ENCODE results near the gene RPS27L. TPM values are rescaled to one million over a fixed set of nuclear protein-coding genes. Genes with fewer than 3 reads are reported as not detected.

The RPS27L gene
- polyA plus RNA-seq, 4 donors: 146 to 612 (median 367) TPM

DNA sequence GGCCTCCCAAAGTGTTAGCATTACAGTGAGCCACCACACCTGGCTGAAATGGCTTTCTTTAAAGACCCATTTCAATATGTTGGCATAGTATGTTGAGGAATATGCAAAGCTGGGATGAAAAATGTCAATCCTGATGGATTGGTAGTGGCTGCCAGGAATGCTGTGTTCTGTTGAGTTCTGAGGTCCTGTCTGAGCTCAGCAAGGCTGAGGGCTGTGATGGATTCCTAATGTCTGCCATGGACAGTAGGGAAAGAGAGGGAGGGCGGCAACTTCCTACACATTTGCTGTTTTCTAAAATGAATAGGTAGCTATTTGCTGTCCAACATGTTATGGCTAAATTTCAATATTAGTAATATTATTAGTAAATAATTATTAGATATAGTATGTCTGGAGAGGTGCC is 40.3 kb upstream of the RPS27L start:
- Histone ChIP-seq H3K36me3 (ENCODE audit: control insufficient read depth in 3 of 3, insufficient read depth in 2 of 3, low read depth in 1 of 3, low read length in 3 of 3) (peaks cover 0 to 7% (median 6%) of the 10 kb centered on the region in 3 donors), H3K27me3 (ENCODE audit: control insufficient read depth in 3 of 3, insufficient read depth in 3 of 3, low read length in 3 of 3) (no peaks in the 10 kb centered on the region), H3K4me1 (ENCODE audit: control insufficient read depth in 3 of 3, insufficient read depth in 2 of 3, low read depth in 1 of 3, low read length in 2 of 3) (peaks cover 6 to 25% (median 12%) of the 10 kb centered on the region in 3 donors), H3K4me3 (ENCODE audit: low read depth in 1 of 3, low read length in 3 of 3) (no peak overlapping the region), H3K27ac (ENCODE audit: low read depth in 1 of 3, low read length in 2 of 3) (peak overlapping the region in 1 of 3 donors; percentile 5), H3K9me3 (ENCODE audit: control insufficient read depth in 2 of 2, insufficient read depth in 1 of 2, low read depth in 1 of 2, low read length in 1 of 2) (no peaks in the 10 kb centered on the region)
- no peak for FAIRE-seq
- WGBS, 3 donors: 100% methylated on average over 1 of the region's 1 CpG
- DNase-seq: no peak

DNA sequence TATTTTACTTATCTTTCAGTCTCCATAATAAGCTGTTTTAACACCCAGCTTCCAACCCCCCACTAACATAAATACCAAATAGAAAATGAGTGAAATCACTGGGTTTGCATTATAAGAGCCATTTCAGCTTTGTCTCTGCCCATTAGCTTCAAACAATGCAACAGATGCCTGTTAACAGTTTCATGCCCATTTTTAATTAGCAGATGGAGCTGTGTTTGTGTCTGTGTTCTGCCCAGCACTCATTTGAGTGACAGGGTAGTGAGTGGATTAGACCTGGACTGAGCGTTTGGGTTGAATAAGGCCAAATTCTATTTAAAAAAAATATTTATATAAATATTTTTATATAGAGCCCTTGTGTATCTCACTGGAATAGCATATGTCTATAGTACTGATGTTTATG is 39.6 kb upstream of the RPS27L start:
- no peak overlapping the region for H3K4me3 ChIP-seq (ENCODE audit: low read depth in 1 of 3, low read length in 3 of 3)
- no peaks in the 10 kb centered on the region for H3K27me3 ChIP-seq (ENCODE audit: control insufficient read depth in 3 of 3, insufficient read depth in 3 of 3, low read length in 3 of 3)
- peaks cover 0 to 7% (median 6%) of the 10 kb centered on the region in 3 donors for H3K36me3 ChIP-seq (ENCODE audit: control insufficient read depth in 3 of 3, insufficient read depth in 2 of 3, low read depth in 1 of 3, low read length in 3 of 3)
- 72 to 84% (median 82%) methylated on average over 1 of the region's 1 CpG for WGBS, 3 donors
- DNase-seq: no peak
- H3K4me1 ChIP-seq (ENCODE audit: control insufficient read depth in 3 of 3, insufficient read depth in 2 of 3, low read depth in 1 of 3, low read length in 2 of 3): peaks cover 9 to 25% (median 12%) of the 10 kb centered on the region in 3 donors
- no peaks in the 10 kb centered on the region for H3K9me3 ChIP-seq (ENCODE audit: control insufficient read depth in 2 of 2, insufficient read depth in 1 of 2, low read depth in 1 of 2, low read length in 1 of 2)
- H3K27ac ChIP-seq (ENCODE audit: low read depth in 1 of 3, low read length in 2 of 3): peak overlapping the region in 1 of 3 donors; percentile 67
- FAIRE-seq: no peak

DNA sequence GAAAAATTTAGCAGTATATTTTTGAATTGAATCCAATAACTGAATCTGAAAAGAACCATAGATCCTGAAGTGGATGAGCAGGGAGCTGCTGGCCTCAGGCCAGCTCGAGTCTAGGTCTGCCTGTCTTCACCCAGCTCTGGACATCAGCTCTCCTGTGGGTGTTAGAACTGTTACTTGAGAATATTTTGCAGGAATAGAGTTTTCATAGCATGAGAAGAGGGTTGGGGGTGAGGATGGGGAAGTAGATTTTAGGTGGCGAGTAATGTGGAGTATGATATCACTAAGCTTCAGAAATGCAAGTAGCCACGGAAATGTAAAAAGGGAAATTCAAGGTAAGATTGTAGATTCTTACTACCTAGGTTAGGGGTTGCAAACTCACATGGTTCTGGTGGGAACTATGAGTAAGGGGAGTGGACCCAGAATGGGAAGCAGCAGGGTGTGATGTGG is 38.3 kb upstream of the RPS27L start:
- WGBS, 3 donors: 67 to 82% (median 75%) methylated on average over 3 of the region's 3 CpGs
- no peak for DNase-seq
- peak overlapping the region in 2 of 3 donors; percentile 32 to 51 for H3K27ac ChIP-seq (ENCODE audit: low read depth in 1 of 3, low read length in 2 of 3)
- peaks cover 0 to 7% (median 4%) of the 10 kb centered on the region in 3 donors for H3K36me3 ChIP-seq (ENCODE audit: control insufficient read depth in 3 of 3, insufficient read depth in 2 of 3, low read depth in 1 of 3, low read length in 3 of 3)
- peaks cover 7 to 24% (median 11%) of the 10 kb centered on the region in 3 donors for H3K4me1 ChIP-seq (ENCODE audit: control insufficient read depth in 3 of 3, insufficient read depth in 2 of 3, low read depth in 1 of 3, low read length in 2 of 3)
- H3K9me3 ChIP-seq (ENCODE audit: control insufficient read depth in 2 of 2, insufficient read depth in 1 of 2, low read depth in 1 of 2, low read length in 1 of 2): no peaks in the 10 kb centered on the region
- no peak for FAIRE-seq
- no peak overlapping the region for H3K4me3 ChIP-seq (ENCODE audit: low read depth in 1 of 3, low read length in 3 of 3)
- no peaks in the 10 kb centered on the region for H3K27me3 ChIP-seq (ENCODE audit: control insufficient read depth in 3 of 3, insufficient read depth in 3 of 3, low read length in 3 of 3)

GRCh38 chr15:63194880-63195568 is 37.7 kb upstream of the RPS27L start:
- no peaks in the 10 kb centered on the region for H3K9me3 ChIP-seq (ENCODE audit: control insufficient read depth in 2 of 2, insufficient read depth in 1 of 2, low read depth in 1 of 2, low read length in 1 of 2)
- H3K27ac ChIP-seq (ENCODE audit: low read depth in 1 of 3, low read length in 2 of 3): peak overlapping the region in 2 of 3 donors; percentile 32 to 51
- no peak for FAIRE-seq
- peaks cover 0 to 4% (median 4%) of the 10 kb centered on the region in 3 donors for H3K36me3 ChIP-seq (ENCODE audit: control insufficient read depth in 3 of 3, insufficient read depth in 2 of 3, low read depth in 1 of 3, low read length in 3 of 3)
- WGBS, 3 donors: 59 to 85% (median 74%) methylated on average over 4 of the region's 4 CpGs
- no peaks in the 10 kb centered on the region for H3K27me3 ChIP-seq (ENCODE audit: control insufficient read depth in 3 of 3, insufficient read depth in 3 of 3, low read length in 3 of 3)
- H3K4me3 ChIP-seq (ENCODE audit: low read depth in 1 of 3, low read length in 3 of 3): no peak overlapping the region
- H3K4me1 ChIP-seq (ENCODE audit: control insufficient read depth in 3 of 3, insufficient read depth in 2 of 3, low read depth in 1 of 3, low read length in 2 of 3): peaks cover 7 to 21% (median 16%) of the 10 kb centered on the region in 3 donors
- no peak for DNase-seq

DNA sequence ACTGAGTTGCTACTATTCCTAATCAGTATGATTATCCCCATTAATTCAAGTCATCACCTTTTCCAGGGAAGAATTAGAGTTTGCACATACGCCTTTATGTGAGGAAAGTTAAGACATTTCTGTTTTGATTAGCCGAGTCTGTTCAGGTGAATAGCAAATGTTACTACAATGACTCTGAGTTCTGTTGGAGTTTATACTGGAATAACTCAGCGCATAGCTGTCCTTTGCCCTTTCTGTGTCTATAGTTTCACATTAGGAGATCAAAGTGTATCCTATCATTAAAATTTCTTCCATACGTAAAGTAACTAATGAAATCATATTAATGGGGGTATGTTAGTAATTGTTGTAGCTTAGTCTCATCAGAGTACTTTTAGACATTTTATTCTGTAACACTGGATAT is 37.0 kb upstream of the RPS27L start:
- 10 to 32% (median 18%) methylated on average over 4 of the region's 4 CpGs for WGBS, 3 donors
- peak; percentile 41 to 76 for DNase-seq
- Histone ChIP-seq H3K36me3 (ENCODE audit: control insufficient read depth in 3 of 3, insufficient read depth in 2 of 3, low read depth in 1 of 3, low read length in 3 of 3) (peaks cover 0 to 4% (median 4%) of the 10 kb centered on the region in 3 donors), H3K9me3 (ENCODE audit: control insufficient read depth in 2 of 2, insufficient read depth in 1 of 2, low read depth in 1 of 2, low read length in 1 of 2) (no peaks in the 10 kb centered on the region), H3K4me3 (ENCODE audit: low read depth in 1 of 3, low read length in 3 of 3) (peak overlapping the region in 1 of 3 donors; percentile 19), H3K27ac (ENCODE audit: low read depth in 1 of 3, low read length in 2 of 3) (peak overlapping the region; percentile 46 to 73 (median 52)), H3K4me1 (ENCODE audit: control insufficient read depth in 3 of 3, insufficient read depth in 2 of 3, low read depth in 1 of 3, low read length in 2 of 3) (peaks cover 7 to 21% (median 16%) of the 10 kb centered on the region in 3 donors), H3K27me3 (ENCODE audit: control insufficient read depth in 3 of 3, insufficient read depth in 3 of 3, low read length in 3 of 3) (no peaks in the 10 kb centered on the region)
- FAIRE-seq: peak; percentile 15

DNA sequence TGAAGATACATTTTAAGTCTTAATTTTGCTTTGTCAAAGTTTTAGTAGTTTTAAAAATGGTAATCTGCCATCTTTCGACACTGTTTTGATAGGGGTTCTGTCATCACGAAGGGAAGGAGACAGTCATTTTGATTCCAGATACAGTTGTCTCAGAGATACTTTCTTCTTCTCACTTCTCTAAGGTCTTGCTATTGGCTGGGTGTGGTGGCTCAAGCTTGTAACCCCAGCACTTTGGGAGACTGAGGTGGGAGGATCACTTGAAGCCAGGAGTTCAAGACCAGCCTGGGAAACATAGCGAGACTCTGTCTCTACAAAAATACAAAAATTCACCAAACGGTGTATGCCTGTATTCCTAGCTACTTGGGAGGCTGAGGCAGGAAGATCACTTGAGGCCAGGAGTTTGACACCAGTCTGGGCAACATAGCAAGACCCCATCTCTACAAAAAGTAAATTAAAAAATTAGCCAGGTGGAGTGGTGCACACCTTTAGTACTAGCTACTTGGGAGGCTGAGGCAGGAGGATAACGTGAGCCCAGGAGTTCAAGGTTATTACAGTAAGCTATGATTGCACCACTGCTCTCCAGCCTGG is 35.4 kb upstream of the RPS27L start:
- H3K27ac ChIP-seq (ENCODE audit: low read depth in 1 of 3, low read length in 2 of 3): peak overlapping the region in 1 of 3 donors; percentile 38
- H3K4me3 ChIP-seq (ENCODE audit: low read depth in 1 of 3, low read length in 3 of 3): no peak overlapping the region

DNA sequence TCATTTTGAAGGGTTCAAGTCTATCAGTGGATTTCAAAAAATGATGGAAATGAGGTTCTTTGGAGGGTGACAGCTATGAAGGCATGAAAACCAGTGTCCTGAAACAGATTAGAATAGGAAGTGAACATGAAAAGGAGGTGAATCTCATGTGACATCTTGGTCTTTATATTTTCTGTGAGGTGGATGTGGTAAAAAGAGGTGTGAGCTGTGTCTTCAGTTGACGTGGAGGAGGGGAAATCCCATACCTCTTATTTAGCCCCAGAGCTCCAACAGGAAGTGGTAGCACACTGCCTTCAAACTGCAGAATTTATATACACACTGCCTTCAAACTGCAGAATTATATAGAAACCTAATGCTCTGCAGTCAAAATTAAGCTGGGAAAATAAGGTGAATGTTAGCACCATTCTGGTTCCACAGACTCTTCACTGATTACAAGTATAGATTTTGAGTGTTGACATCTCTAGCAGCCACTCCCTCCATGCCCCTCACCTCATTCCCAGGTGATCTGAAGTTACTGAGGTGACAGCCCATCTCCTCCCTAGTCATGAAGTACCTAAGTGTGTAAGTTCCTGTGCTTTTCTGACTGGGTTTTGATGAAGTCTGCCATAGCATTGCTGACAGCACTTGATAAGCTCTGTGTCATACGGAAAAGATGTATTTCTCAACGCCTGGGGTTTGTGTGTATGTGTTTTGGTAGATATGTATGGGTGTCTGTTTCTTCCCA is 34.8 kb upstream of the RPS27L start:
- FAIRE-seq: no peak
- 51 to 76% (median 60%) methylated on average over 3 of the region's 3 CpGs for WGBS, 3 donors
- peak overlapping the region in 1 of 3 donors; percentile 67 for H3K27ac ChIP-seq (ENCODE audit: low read depth in 1 of 3, low read length in 2 of 3)

More for the DNA sequence above, 35.4 kb upstream of the RPS27L start:
- 73 to 84% (median 78%) methylated on average over 5 of the region's 5 CpGs for WGBS, 3 donors
- Histone ChIP-seq H3K36me3 (ENCODE audit: control insufficient read depth in 3 of 3, insufficient read depth in 2 of 3, low read depth in 1 of 3, low read length in 3 of 3) (peaks cover 0 to 4% (median 4%) of the 10 kb centered on the region in 3 donors), H3K9me3 (ENCODE audit: control insufficient read depth in 2 of 2, insufficient read depth in 1 of 2, low read depth in 1 of 2, low read length in 1 of 2) (no peaks in the 10 kb centered on the region), H3K4me1 (ENCODE audit: control insufficient read depth in 3 of 3, insufficient read depth in 2 of 3, low read depth in 1 of 3, low read length in 2 of 3) (peaks cover 7 to 24% (median 19%) of the 10 kb centered on the region in 3 donors), H3K27me3 (ENCODE audit: control insufficient read depth in 3 of 3, insufficient read depth in 3 of 3, low read length in 3 of 3) (peaks cover 0 to 4% (median 0%) of the 10 kb centered on the region in 3 donors)
- FAIRE-seq: no peak
- no peak for DNase-seq

More for the DNA sequence above, 34.8 kb upstream of the RPS27L start:
- H3K4me1 ChIP-seq (ENCODE audit: control insufficient read depth in 3 of 3, insufficient read depth in 2 of 3, low read depth in 1 of 3, low read length in 2 of 3): peaks cover 7 to 24% (median 16%) of the 10 kb centered on the region in 3 donors
- DNase-seq: peak; percentile 17 to 67
- H3K9me3 ChIP-seq (ENCODE audit: control insufficient read depth in 2 of 2, insufficient read depth in 1 of 2, low read depth in 1 of 2, low read length in 1 of 2): no peaks in the 10 kb centered on the region
- H3K4me3 ChIP-seq (ENCODE audit: low read depth in 1 of 3, low read length in 3 of 3): no peak overlapping the region
- no peaks in the 10 kb centered on the region for H3K36me3 ChIP-seq (ENCODE audit: control insufficient read depth in 3 of 3, insufficient read depth in 2 of 3, low read depth in 1 of 3, low read length in 3 of 3)
- peaks cover 0 to 4% (median 0%) of the 10 kb centered on the region in 3 donors for H3K27me3 ChIP-seq (ENCODE audit: control insufficient read depth in 3 of 3, insufficient read depth in 3 of 3, low read length in 3 of 3)

Data from small intestine (tissue), 7 donors.